ENCODE data around the gene THRB.

THRB gene

GRCh38 chr3:24365168-24365567, 129.5 kb downstream of the THRB start:
- Mint-ChIP-seq H3K4me1 (ENCODE audit: low read depth) (no peaks in the 10 kb centered on the region), H3K4me3 (no peak overlapping the region), H3K9me3 (no peaks in the 10 kb centered on the region), H3K27me3 (no peaks in the 10 kb centered on the region), H3K27ac (no peak overlapping the region), H3K36me3 (ENCODE audit: low read depth) (no peaks in the 10 kb centered on the region)

- no peaks in the 10 kb centered on the region for H3K27me3 Mint-ChIP-seq
- H3K9me3 Mint-ChIP-seq: no peaks in the 10 kb centered on the region
- no peak overlapping the region for H3K27ac Mint-ChIP-seq
- no peak overlapping the region for H3K4me3 Mint-ChIP-seq
- H3K4me1 Mint-ChIP-seq (ENCODE audit: low read depth): no peaks in the 10 kb centered on the region
- no peaks in the 10 kb centered on the region for H3K36me3 Mint-ChIP-seq (ENCODE audit: low read depth)
Observed at GRCh38 chr3:24364359-24364758, 130.3 kb downstream of the THRB start.

DNA sequence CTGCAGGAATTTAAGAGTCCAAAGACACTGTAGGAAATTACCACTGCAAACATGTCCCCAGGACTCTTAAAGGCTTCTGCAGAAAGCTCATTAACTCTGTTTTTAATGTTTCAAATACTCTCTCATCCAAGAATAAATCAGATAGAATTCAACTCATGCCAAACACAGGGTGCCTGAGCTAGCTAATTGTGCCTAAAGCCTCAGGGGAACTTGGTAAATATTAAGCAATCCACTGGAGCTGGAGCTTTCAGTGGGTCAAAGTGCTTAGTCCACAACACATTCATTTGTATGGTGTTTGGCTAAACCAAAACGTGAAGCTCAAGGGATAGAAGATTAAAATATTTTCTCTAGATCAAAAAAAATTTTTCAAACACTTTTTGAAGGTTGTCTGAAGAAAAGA, 131.4 kb downstream of the THRB start:
- Mint-ChIP-seq H3K4me1 (ENCODE audit: low read depth) (no peaks in the 10 kb centered on the region), H3K9me3 (no peaks in the 10 kb centered on the region), H3K4me3 (no peak overlapping the region), H3K27me3 (no peaks in the 10 kb centered on the region), H3K27ac (no peak overlapping the region), H3K36me3 (ENCODE audit: low read depth) (no peaks in the 10 kb centered on the region)

DNA sequence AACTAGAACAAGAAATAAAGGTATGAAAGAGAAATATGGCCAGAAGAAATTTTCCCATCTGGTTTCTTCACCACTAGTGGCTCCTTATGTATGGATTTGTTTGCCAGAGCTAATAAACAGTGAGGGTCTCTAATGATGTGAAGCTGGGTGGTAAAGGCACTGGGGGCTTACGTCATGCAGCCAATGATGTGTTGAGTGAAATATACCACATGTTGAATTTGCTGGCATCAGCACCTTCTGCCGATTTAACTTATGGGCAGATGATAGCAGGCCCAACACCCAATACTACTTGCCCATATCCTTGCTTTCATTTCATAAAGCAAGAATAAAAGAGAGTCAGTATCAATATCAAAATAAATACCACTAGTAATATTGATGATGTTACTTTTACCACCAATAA, 133.0 kb downstream of the THRB start:
- peaks cover 3% of the 10 kb centered on the region for H3K9me3 Mint-ChIP-seq
- no peak overlapping the region for H3K4me3 Mint-ChIP-seq
- H3K4me1 Mint-ChIP-seq (ENCODE audit: low read depth): no peaks in the 10 kb centered on the region
- H3K27ac Mint-ChIP-seq: no peak overlapping the region
- H3K36me3 Mint-ChIP-seq (ENCODE audit: low read depth): no peaks in the 10 kb centered on the region
- no peaks in the 10 kb centered on the region for H3K27me3 Mint-ChIP-seq

- Mint-ChIP-seq H3K9me3 (peaks cover 3% of the 10 kb centered on the region), H3K4me1 (ENCODE audit: low read depth) (no peaks in the 10 kb centered on the region), H3K36me3 (ENCODE audit: low read depth) (no peaks in the 10 kb centered on the region), H3K27ac (no peak overlapping the region), H3K4me3 (no peak overlapping the region), H3K27me3 (no peaks in the 10 kb centered on the region)
Observed at GRCh38 chr3:24360957-24361356, 133.7 kb downstream of the THRB start.

DNA sequence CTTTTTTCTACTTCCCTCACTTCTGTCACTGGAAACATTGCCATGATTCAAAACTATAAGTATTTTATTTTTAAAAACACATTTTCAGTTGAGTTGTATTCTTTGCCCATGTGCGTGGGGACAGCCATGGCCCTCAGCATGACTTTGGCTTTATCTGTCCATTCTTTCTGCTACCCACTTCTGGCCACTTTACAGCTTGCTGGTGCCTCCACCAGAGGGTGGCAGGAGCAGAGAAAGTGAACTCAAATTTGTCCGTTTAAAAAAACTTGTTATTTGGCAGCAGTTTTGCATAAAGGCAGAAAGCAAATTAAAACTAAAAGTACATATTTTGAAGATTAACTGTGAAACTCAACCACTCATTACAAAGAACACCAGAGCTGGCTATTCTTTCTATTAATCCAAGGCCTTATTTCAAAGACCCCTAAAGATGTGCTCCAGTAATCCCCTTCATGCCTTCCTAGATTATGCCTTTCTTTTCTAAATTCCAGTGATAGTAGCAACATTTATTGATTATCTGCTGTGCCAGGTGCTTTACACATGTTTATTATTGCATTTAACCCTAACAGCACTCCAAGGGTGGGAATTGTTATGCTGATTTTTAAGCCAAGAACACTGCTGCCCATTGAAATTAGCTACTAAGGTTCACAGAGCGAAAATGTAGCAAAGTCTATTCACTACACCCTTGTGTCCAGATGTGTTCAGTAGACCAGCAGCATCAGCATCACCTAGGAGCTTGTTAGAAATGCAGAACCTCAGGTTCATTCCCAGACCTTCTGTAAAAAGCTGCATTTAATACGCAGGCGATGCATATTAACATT, 134.8 kb downstream of the THRB start:
- Mint-ChIP-seq H3K9me3 (peaks cover 3% of the 10 kb centered on the region), H3K36me3 (ENCODE audit: low read depth) (no peaks in the 10 kb centered on the region), H3K4me3 (no peak overlapping the region), H3K27ac (no peak overlapping the region), H3K27me3 (no peaks in the 10 kb centered on the region), H3K4me1 (ENCODE audit: low read depth) (no peaks in the 10 kb centered on the region)

DNA sequence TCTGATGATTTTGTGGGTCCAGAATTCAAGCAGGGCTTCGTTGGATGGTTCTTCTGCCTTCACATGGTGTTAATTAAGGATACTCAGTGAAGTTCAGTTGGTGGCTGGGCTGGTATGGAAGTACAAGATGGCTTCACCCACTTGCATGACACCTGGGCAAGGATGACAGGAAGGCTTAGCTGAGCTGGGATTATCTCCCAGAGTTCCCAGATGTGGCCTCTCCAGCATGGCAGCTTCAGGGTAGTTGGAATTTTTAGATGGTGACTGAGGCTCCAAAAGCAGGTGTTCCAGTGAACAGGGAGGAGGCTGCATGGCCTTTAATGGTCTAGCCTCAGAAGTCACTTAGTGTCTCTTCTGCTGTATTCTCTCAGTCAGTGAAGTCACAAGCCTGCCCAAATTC, 135.5 kb downstream of the THRB start:
- Mint-ChIP-seq H3K4me1 (ENCODE audit: low read depth) (no peaks in the 10 kb centered on the region), H3K27ac (no peak overlapping the region), H3K27me3 (no peaks in the 10 kb centered on the region), H3K36me3 (ENCODE audit: low read depth) (no peaks in the 10 kb centered on the region), H3K9me3 (peaks cover 3% of the 10 kb centered on the region), H3K4me3 (no peak overlapping the region)

GRCh38 chr3:24357635-24358034, 137.0 kb downstream of the THRB start:
- Mint-ChIP-seq H3K4me1 (ENCODE audit: low read depth) (no peaks in the 10 kb centered on the region), H3K27ac (no peak overlapping the region), H3K27me3 (no peaks in the 10 kb centered on the region), H3K36me3 (ENCODE audit: low read depth) (no peaks in the 10 kb centered on the region), H3K4me3 (no peak overlapping the region), H3K9me3 (peaks cover 3% of the 10 kb centered on the region)

DNA sequence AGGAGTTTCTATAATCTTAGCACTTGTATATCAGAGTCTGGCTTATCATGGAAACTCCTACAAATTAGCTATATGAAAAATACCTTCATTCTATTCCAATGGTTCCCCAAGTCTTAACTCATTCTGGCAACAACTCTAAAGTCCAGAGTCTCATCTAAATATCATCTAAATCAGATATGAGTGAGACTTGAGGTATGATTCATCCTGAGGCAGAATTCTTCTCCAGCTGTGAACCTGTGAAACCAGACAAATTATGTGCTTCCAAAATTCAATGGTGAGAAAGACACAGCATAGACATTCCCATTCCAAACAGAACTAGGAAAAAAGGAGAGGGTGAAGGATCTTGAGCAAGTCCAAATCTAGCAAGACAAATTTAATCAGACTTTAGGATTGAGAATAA, 138.8 kb downstream of the THRB start:
- Mint-ChIP-seq H3K9me3 (peaks cover 3% of the 10 kb centered on the region), H3K4me1 (ENCODE audit: low read depth) (no peaks in the 10 kb centered on the region), H3K27ac (no peak overlapping the region), H3K4me3 (no peak overlapping the region), H3K36me3 (ENCODE audit: low read depth) (no peaks in the 10 kb centered on the region), H3K27me3 (no peaks in the 10 kb centered on the region)

DNA sequence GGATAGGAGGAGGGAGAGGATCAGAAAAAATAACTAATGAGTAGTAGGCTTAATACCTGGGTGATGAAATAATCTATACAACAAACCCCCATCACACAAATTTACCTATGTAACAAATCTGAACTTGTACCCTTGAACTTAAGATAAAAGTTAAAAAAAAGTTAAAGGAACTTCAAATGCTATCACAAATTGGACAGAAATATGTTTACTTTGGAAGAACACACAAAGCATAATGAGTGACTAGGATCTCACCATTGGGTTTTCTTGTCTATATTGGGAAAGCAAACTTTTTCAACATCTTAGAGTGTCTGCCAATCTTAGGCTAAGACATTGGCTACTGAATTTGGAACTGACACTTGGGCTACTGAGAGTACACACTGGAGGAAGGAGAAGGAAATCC, 140.4 kb downstream of the THRB start:
- no peak overlapping the region for H3K4me3 Mint-ChIP-seq
- no peak overlapping the region for H3K27ac Mint-ChIP-seq
- H3K9me3 Mint-ChIP-seq: peaks cover 3% of the 10 kb centered on the region
- no peaks in the 10 kb centered on the region for H3K4me1 Mint-ChIP-seq (ENCODE audit: low read depth)
- no peaks in the 10 kb centered on the region for H3K36me3 Mint-ChIP-seq (ENCODE audit: low read depth)
- no peaks in the 10 kb centered on the region for H3K27me3 Mint-ChIP-seq

DNA sequence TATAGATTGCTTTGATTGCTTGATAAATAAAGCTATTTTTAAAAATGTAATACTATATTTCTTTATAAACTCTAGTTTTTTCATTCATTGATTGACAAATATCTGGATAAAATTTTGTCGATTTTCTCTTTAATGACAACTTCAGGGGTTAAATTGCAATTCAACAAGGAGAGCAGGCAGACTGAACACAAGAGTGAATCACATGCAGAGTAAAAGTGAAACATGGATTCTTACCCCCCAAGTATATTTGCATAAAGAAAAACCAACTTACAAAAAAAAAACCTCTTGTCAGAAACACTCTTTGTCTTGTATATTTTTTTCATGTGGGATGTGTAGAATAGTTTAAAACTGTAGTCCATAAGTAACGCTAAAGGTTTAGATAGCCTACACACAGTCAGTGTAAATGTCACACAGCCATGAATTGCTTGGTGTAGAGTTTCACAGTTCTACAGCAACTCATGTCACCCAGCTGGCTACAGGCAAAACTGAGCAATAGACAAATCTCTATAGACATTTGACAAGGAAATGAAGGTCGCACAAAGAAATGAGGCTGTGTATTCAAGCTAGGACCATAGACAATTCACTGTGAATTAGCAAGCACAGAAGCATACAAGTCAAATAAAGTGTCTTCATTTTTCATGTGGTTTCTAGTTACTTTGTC, 141.6 kb downstream of the THRB start:
- Mint-ChIP-seq H3K4me1 (ENCODE audit: low read depth) (no peaks in the 10 kb centered on the region), H3K9me3 (peaks cover 3% of the 10 kb centered on the region), H3K27me3 (no peaks in the 10 kb centered on the region), H3K27ac (no peak overlapping the region), H3K36me3 (ENCODE audit: low read depth) (no peaks in the 10 kb centered on the region), H3K4me3 (no peak overlapping the region)

- H3K4me1 Mint-ChIP-seq (ENCODE audit: low read depth): no peaks in the 10 kb centered on the region
- H3K27me3 Mint-ChIP-seq: no peaks in the 10 kb centered on the region
- H3K4me3 Mint-ChIP-seq: no peak overlapping the region
- no peaks in the 10 kb centered on the region for H3K36me3 Mint-ChIP-seq (ENCODE audit: low read depth)
- no peak overlapping the region for H3K27ac Mint-ChIP-seq
- H3K9me3 Mint-ChIP-seq: no peaks in the 10 kb centered on the region
Observed at GRCh38 chr3:24351779-24352469, 142.7 kb downstream of the THRB start.

DNA sequence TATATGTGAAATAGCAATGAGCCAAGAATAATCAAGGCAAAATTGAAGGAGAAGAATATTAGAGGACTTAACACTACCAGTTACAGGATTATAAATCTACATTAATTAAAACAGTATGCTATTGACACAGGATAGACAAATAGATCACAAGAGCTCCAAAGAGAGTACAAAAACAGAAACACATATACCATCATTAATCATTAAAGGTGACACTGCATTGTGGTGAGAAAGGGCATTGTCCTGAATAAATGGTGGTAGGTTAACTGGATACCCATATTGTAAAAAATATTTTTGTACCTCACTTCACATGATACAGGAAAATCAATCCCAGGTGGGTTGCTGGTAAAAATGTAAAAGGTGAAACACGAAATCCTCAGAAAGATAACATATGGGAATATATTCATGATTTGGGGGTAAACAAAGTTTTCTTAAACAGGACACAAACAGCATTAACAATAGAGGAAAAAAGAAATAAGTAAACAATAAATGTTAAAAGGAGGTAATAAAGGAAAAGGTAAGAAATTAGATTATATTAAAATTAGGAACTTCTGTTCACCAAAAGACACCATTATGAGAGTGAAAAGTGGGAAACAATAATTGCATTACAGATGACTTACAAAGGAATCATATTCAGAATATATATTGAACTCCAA, 145.2 kb downstream of the THRB start:
- Mint-ChIP-seq H3K36me3 (ENCODE audit: low read depth) (no peaks in the 10 kb centered on the region), H3K27ac (no peak overlapping the region), H3K9me3 (no peaks in the 10 kb centered on the region), H3K4me3 (no peak overlapping the region), H3K4me1 (ENCODE audit: low read depth) (no peaks in the 10 kb centered on the region), H3K27me3 (no peaks in the 10 kb centered on the region)

- no peaks in the 10 kb centered on the region for H3K4me1 Mint-ChIP-seq (ENCODE audit: low read depth)
- H3K9me3 Mint-ChIP-seq: no peaks in the 10 kb centered on the region
- H3K27ac Mint-ChIP-seq: no peak overlapping the region
- no peak overlapping the region for H3K4me3 Mint-ChIP-seq
- H3K27me3 Mint-ChIP-seq: no peaks in the 10 kb centered on the region
- H3K36me3 Mint-ChIP-seq (ENCODE audit: low read depth): no peaks in the 10 kb centered on the region
Observed at GRCh38 chr3:24348348-24348747, 146.3 kb downstream of the THRB start.

Measured in stimulated activated naive CD8-positive, alpha-beta T cell treated with anti-CD3 and anti-CD28 coated beads, Interleukin-15, Interleukin-2, amounts not matched to agents 100 ng/mL and 50 ng/mL, for 24 hours (primary cell).